GM19023 (cell line): ENCODE measurements around the gene ITK.

ENCODE experiments used
- ATAC-seq: cut with Tn5 transposase; IDR thresholded peaks from one replicate; pipeline ENCODE4 v1.9.1; 2021; ENCODE audit warnings: mild to moderate bottlenecking, moderate library complexity; ENCODE audit not compliant: unreplicated experiment

ITK gene

DNA sequence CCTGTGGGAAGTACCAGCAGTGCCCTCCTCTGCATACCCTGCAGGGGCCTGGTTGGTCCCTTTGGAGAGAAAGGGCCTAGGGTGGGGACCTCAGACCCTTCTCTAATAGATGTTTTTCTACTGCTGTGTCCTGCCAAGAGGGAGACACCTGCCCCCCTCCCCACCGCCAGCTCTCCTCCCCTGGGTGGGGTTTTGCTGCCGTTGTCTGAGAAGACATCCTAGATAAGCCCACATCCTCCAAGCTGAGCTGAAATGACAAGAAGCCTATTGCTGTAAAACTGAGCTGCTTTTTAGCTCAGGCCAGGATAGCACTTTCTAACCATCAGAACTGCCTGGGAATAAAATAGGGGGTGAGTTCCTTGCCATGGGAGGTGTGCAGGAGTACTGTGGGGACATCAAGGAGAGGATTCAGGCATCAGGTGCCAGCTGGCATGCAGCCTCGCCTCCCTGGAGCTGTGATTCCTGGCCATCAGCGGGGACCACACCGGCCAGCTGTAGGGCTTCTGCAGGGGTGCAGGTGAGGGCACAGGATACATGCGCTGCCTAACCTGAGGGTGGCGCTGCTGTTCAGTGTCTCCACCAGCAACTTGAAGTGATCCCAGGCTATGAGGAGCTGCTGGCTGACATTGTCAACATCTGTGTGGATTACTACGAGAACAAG, 123.2 kb downstream of the ITK start:
- no peak for ATAC-seq
